Measurements from ENCODE around the gene AKAP1.

GRCh38 chr17:57048096-57048495 lies 37.0 kb upstream of the AKAP1 start:
- no peak for TF ChIP-seq EZH2phosphoT487 (IDR thresholded peaks at IDR 0.05; ENCODE audit: insufficient read depth, low read depth)
- no peak for TF ChIP-seq EZH2 (IDR thresholded peaks at IDR 0.05; ENCODE audit: insufficient read depth, poor library complexity, severe bottlenecking)
